Heart right ventricle (tissue), 16 donors: ENCODE data around the gene ELMO1. TPM values are rescaled to one million over a fixed set of nuclear protein-coding genes. Genes with fewer than 3 reads are reported as not detected.

Source experiments
- ATAC-seq, 8 donors: fragments of 200-7000 bp; cut with Tn5 transposase; one replicate each; pipeline ENCODE4 v1.9.1; 2020; ENCODE audit warnings: mild to moderate bottlenecking in 8 of 8, moderate library complexity in 8 of 8, moderate number of reproducible peaks in 1 of 8
- DNase-seq, 2 donors: peaks; one replicate each; pipeline ENCODE4 v3.0.0-alpha.2; 2020
- H3K27ac ChIP-seq, 10 donors: fragments of 200-600 bp; sonication (generic) in 2 of 10; one replicate each; pipeline versions ENCODE4 v1.5.0 to v1.8.0; 2020 to 2022; ENCODE audit warnings: mild to moderate bottlenecking in 3 of 10
- H3K27me3 ChIP-seq, 7 donors: fragments of 200-600 bp; one replicate each; pipeline ENCODE4 v1.8.0; 2021 to 2022; ENCODE audit warnings: mild to moderate bottlenecking in 2 of 7
- H3K36me3 ChIP-seq, 9 donors: fragments of 200-600 bp; sonication (generic) in 1 of 9; one replicate each; pipeline versions ENCODE4 v1.5.0 to v1.8.0; 2020 to 2022; ENCODE audit warnings: mild to moderate bottlenecking in 2 of 9
- H3K4me1 ChIP-seq, 9 donors: fragments of 200-600 bp; sonication (generic) in 1 of 9; one replicate each; pipeline versions ENCODE4 v1.5.0 to v1.8.0; 2020 to 2022; ENCODE audit warnings: mild to moderate bottlenecking in 4 of 9
- H3K4me3 ChIP-seq, 10 donors: fragments of 200-600 bp; sonication (generic) in 2 of 10; one replicate each; pipeline versions ENCODE4 v1.5.0 to v1.8.0; 2020 to 2022; ENCODE audit warnings: mild to moderate bottlenecking in 7 of 10, moderate library complexity in 2 of 10
- H3K9me3 ChIP-seq, 11 donors: fragments of 200-600 bp in 10 of 11; sonication (generic) in 2 of 11; one replicate each; pipeline versions ENCODE4 v1.5.0 to v1.8.0; 2013 to 2022; ENCODE audit warnings: mild to moderate bottlenecking in 2 of 11, control low read depth in 1 of 11, moderate library complexity in 1 of 11
- CTCF ChIP-seq, 9 donors: fragments of 200-600 bp; sonication (generic) in 2 of 9; IDR thresholded peaks; one replicate each; pipeline versions ENCODE4 v1.5.0 to v1.8.0; 2021 to 2022; ENCODE audit warnings: antibody characterized with exemption in 9 of 9, mild to moderate bottlenecking in 5 of 9, moderate library complexity in 1 of 9
- WGBS, 2 donors: extraction: QIAGEN DNeasy Blood & Tissue Kit; methylation state at CpG; one replicate each; pipeline ENCODE4 v1.1.7; 2013; ENCODE audit warnings: inconsistent platforms in 1 of 2; 5-methylcytosine and 5-hydroxymethylcytosine counted together
- intact Hi-C, 10 donors: fragments of 100-400 bp; cut with DNase I; formaldehyde crosslinking; loops; one replicate each; pipeline versions ENCODE4 v1.11.1 to v1.14.2; 2022
- polyA plus RNA-seq, 2 donors: library from polyadenylated mRNA; stranded (reverse); fragments of 200-250 nt; gene quantifications; one replicate each; pipeline ENCODE4 v1.2.3, GENCODE V29; 2013
- total RNA-seq, 10 donors: library from RNA; stranded (reverse); fragmentation: NEBNext Ultra II Directional in 3 of 10; extraction: Animal tissue kit (Norgen Biotek cat#: 25700) in 3 of 10; gene quantifications; one replicate each; pipeline versions ENCODE4 v1.2.1 to v1.2.4, GENCODE V29; 2021 to 2023
- donor health status: Arrhythmogenic right ventricular cardiomyopathy.
- donor health status: ischemic (EF 13 %, LVEDD 7.1; RV severe dilation, severe dysfunction).
- donor health status: healthy with polysubstance abuse.
- donor health status: DM: no; HTN: yes; CAD: no.
- donor health status: DM: no; HTN: no; CAD: no.
- donor health status: ischemic (EF 25% LVEDD 6.9; RV normal size, moderate dysfunction).
- donor health status: ischemic (EF 25% LVEDD 5.7; RV mildly dilated, moderate dysfunction).
- donor health status: healthy.
- donor health status: DM: yes; HTN: yes; CAD: no.
- donor health status: Ischemic cardiomyopathy.
- donor health status: ischemic (EF 35%, LVEDD 5.7; RV mildly dilated, moderate dysfunction).
- donor health status: nonischemic (EF 11% LVEDD 7.7; RV severe dilation, severe dysfunction).
- donor health status: DM: yes; HTN: yes; CAD: no.
- donor health status: PGD.
- donor health status: ischemic (EF 29% LVEDD 5.4; RV normal size, mild dysfunction).
- donor health status: nonischemic (EF 23%, LVEDD 6.1; RV moderate dilation, normal function).

The ELMO1 gene
- total and polyA plus RNA-seq, 12 donors: 8.5 to 18.0 (median 13.9) TPM

GRCh38 chr7:37416378-37417106, 32.1 kb downstream of the ELMO1 start:
- Histone ChIP-seq H3K36me3 (no peaks in the 10 kb centered on the region), H3K9me3 (peaks cover 0 to 10% (median 0%) of the 10 kb centered on the region in 11 donors), H3K27me3 (no peaks in the 10 kb centered on the region), H3K4me1 (peaks cover 0 to 35% (median 18%) of the 10 kb centered on the region in 9 donors), H3K27ac (no peak overlapping the region), H3K4me3 (no peak overlapping the region)
- DNase-seq (no peak), ATAC-seq (no peak)
- intact Hi-C loops: no loop called here
- 82 to 87% methylated on average over 6 of the region's 6 CpGs for WGBS, 2 donors
- no peak for TF ChIP-seq CTCF (IDR thresholded peaks at IDR 0.05)

GRCh38 chr7:37415629-37416028, 33.0 kb downstream of the ELMO1 start:
- intact Hi-C loops: no loop called here
- Histone ChIP-seq H3K36me3 (no peaks in the 10 kb centered on the region), H3K4me1 (peaks cover 0 to 33% (median 13%) of the 10 kb centered on the region in 9 donors), H3K9me3 (peaks cover 0 to 10% (median 0%) of the 10 kb centered on the region in 11 donors), H3K4me3 (no peak overlapping the region), H3K27ac (no peak overlapping the region), H3K27me3 (no peaks in the 10 kb centered on the region)
- 95 to 100% methylated on average over 1 of the region's 1 CpG for WGBS, 2 donors
- DNase-seq: no peak
- TF ChIP-seq CTCF (IDR thresholded peaks at IDR 0.05): no peak
- ATAC-seq: no peak

- no peak overlapping the region for H3K27ac ChIP-seq
- intact Hi-C loops: no loop called here
These were observed 34.2 kb downstream of the ELMO1 start for GRCh38 chr7:37414352-37414983.

More at GRCh38 chr7:37414352-37414983, 34.2 kb downstream of the ELMO1 start:
- Histone ChIP-seq H3K4me3 (no peak overlapping the region), H3K9me3 (peaks cover 0 to 10% (median 0%) of the 10 kb centered on the region in 11 donors), H3K36me3 (no peaks in the 10 kb centered on the region), H3K27me3 (no peaks in the 10 kb centered on the region), H3K4me1 (peaks cover 0 to 34% (median 13%) of the 10 kb centered on the region in 9 donors)
- no peak for DNase-seq
- WGBS, 2 donors: 91 to 93% methylated on average over 5 of the region's 5 CpGs
- no peak for TF ChIP-seq CTCF (IDR thresholded peaks at IDR 0.05)
- no peak for ATAC-seq
